Measurements from ENCODE around the gene HNRNPUL1. TPM values are rescaled to one million over a fixed set of nuclear protein-coding genes. Genes with fewer than 3 reads are reported as not detected.

Gene HNRNPUL1
- 10 to 100 TPM; 64.3 to 99.3 TPM for total RNA-seq
- polyA plus RNA-seq (ENCODE audit: insufficient read length in 2 of 2): 100 to 1,000 TPM; 172 to 190 TPM
- long read RNA-seq, donor 1, transcript HNRNPUL1-204 (15 exons, 3,555 nt): major isoform, 5 of 90 reads
- long read RNA-seq, donor 1, partial matches to known transcripts: 79 of 90 reads
- long read RNA-seq, donor 1, other reads (novel, unspliced or antisense): 0 of 90 reads
- long read RNA-seq, donor 2, partial matches to known transcripts: 79 of 80 reads
- long read RNA-seq, donor 2, other reads (novel, unspliced or antisense): 0 of 80 reads
- long read RNA-seq, donor 3, partial matches to known transcripts: 112 of 112 reads
- long read RNA-seq, donor 3, other reads (novel, unspliced or antisense): 0 of 112 reads
- long read RNA-seq, donor 4, transcript HNRNPUL1-204 (15 exons, 3,555 nt): major isoform, 8 of 135 reads
- long read RNA-seq, donor 4, partial matches to known transcripts: 122 of 135 reads
- long read RNA-seq, donor 4, other reads (novel, unspliced or antisense): 0 of 135 reads

GRCh38 chr19:41263850-41264580, at the start of gene HNRNPUL1:
Gene HNRNPUL1 (plus strand): TSS chr19:41264372. CDS start chr19:41264504, 132 bp downstream.
- Histone ChIP-seq H3K4me3 (ENCODE audit: low read depth, low read length) (peak within 1 kb of the TSS; percentile 83), H3K4me1 (ENCODE audit: control insufficient read depth, insufficient read depth, low read length) (peaks cover 34% of the 10 kb centered on the region), H3K9me3 (ENCODE audit: control insufficient read depth, insufficient read depth, low read length) (no peaks in the 10 kb centered on the region), H3K27me3 (ENCODE audit: control insufficient read depth, insufficient read depth, low read length) (no peaks in the 10 kb centered on the region), H3K27ac (ENCODE audit: low read depth, low read length) (peak within 1 kb of the TSS; percentile 100), H3K36me3 (ENCODE audit: control insufficient read depth, insufficient read depth, low read length) (peaks cover 21% of the 10 kb centered on the region)
- peak; percentile 100 for DNase-seq (ENCODE audit: low read depth in 4 of 6, low spot score in 6 of 6)
- 0% methylated on average over 54 of the region's 55 CpGs for WGBS (ENCODE audit: insufficient coverage)

GRCh38 chr19:41217741-41218140, 46.4 kb upstream of the HNRNPUL1 start:
- Histone ChIP-seq H3K4me1 (ENCODE audit: control insufficient read depth, insufficient read depth, low read length) (peaks cover 41% of the 10 kb centered on the region), H3K4me3 (ENCODE audit: low read depth, low read length) (no peak overlapping the region), H3K27me3 (ENCODE audit: control insufficient read depth, insufficient read depth, low read length) (peaks cover 5% of the 10 kb centered on the region), H3K27ac (ENCODE audit: low read depth, low read length) (no peak overlapping the region), H3K9me3 (ENCODE audit: control insufficient read depth, insufficient read depth, low read length) (no peaks in the 10 kb centered on the region), H3K36me3 (ENCODE audit: control insufficient read depth, insufficient read depth, low read length) (peaks cover 10% of the 10 kb centered on the region)
- no peak for DNase-seq (ENCODE audit: low read depth in 4 of 6, low spot score in 6 of 6)
- 72% methylated on average over 6 of the region's 7 CpGs for WGBS (ENCODE audit: insufficient coverage)

DNA sequence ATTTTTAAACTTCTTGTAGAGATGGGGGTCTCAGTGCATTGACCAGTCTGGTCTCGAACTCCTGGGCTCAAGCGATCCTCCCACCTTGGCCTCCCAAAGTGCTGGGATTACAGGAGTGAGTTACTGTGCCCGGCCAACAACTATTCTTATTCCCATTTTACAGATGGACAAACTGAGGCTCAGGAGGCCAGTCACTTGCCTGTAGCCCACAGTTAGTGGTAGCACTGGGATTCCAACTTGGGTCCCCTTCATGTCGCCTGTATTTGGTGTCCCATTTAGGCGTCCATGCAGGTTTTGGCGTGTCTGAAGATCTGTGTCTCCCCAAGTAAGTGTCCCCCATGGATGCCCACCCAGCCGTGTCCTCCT, 45.9 kb upstream of the HNRNPUL1 start:
- no peak overlapping the region for H3K4me3 ChIP-seq (ENCODE audit: low read depth, low read length)
- H3K27ac ChIP-seq (ENCODE audit: low read depth, low read length): peak overlapping the region; percentile 72
- no peaks in the 10 kb centered on the region for H3K9me3 ChIP-seq (ENCODE audit: control insufficient read depth, insufficient read depth, low read length)
- 57% methylated on average over 5 of the region's 7 CpGs for WGBS (ENCODE audit: insufficient coverage)
- no peak for DNase-seq (ENCODE audit: low read depth in 4 of 6, low spot score in 6 of 6)
- H3K36me3 ChIP-seq (ENCODE audit: control insufficient read depth, insufficient read depth, low read length): peaks cover 10% of the 10 kb centered on the region
- H3K4me1 ChIP-seq (ENCODE audit: control insufficient read depth, insufficient read depth, low read length): peaks cover 41% of the 10 kb centered on the region
- H3K27me3 ChIP-seq (ENCODE audit: control insufficient read depth, insufficient read depth, low read length): peaks cover 5% of the 10 kb centered on the region

GRCh38 chr19:41218615-41219507, 45.3 kb upstream of the HNRNPUL1 start, which contains the start of gene AXL:
Gene AXL (plus strand): TSS chr19:41219223. CDS start chr19:41219393, 170 bp downstream.
- peak within 1 kb of the TSS; percentile 71 for H3K4me3 ChIP-seq (ENCODE audit: low read depth, low read length)
- peaks cover 5% of the 10 kb centered on the region for H3K27me3 ChIP-seq (ENCODE audit: control insufficient read depth, insufficient read depth, low read length)
- no peaks in the 10 kb centered on the region for H3K9me3 ChIP-seq (ENCODE audit: control insufficient read depth, insufficient read depth, low read length)
- DNase-seq (ENCODE audit: low read depth in 4 of 6, low spot score in 6 of 6): peak in 5 of 6 donors; percentile 48 to 91 (median 67)
- 4% methylated on average over 30 of the region's 32 CpGs for WGBS (ENCODE audit: insufficient coverage)
- peaks cover 14% of the 10 kb centered on the region for H3K36me3 ChIP-seq (ENCODE audit: control insufficient read depth, insufficient read depth, low read length)
- H3K4me1 ChIP-seq (ENCODE audit: control insufficient read depth, insufficient read depth, low read length): peaks cover 41% of the 10 kb centered on the region
- H3K27ac ChIP-seq (ENCODE audit: low read depth, low read length): peak within 1 kb of the TSS; percentile 72

- peak overlapping the region; percentile 72 for H3K27ac ChIP-seq (ENCODE audit: low read depth, low read length)
- peak overlapping the region; percentile 71 for H3K4me3 ChIP-seq (ENCODE audit: low read depth, low read length)
- H3K36me3 ChIP-seq (ENCODE audit: control insufficient read depth, insufficient read depth, low read length): peaks cover 14% of the 10 kb centered on the region
- H3K9me3 ChIP-seq (ENCODE audit: control insufficient read depth, insufficient read depth, low read length): no peaks in the 10 kb centered on the region
- no peak for DNase-seq (ENCODE audit: low read depth in 4 of 6, low spot score in 6 of 6)
- peaks cover 5% of the 10 kb centered on the region for H3K27me3 ChIP-seq (ENCODE audit: control insufficient read depth, insufficient read depth, low read length)
- 42% methylated on average over 11 of the region's 16 CpGs for WGBS (ENCODE audit: insufficient coverage)
- peaks cover 41% of the 10 kb centered on the region for H3K4me1 ChIP-seq (ENCODE audit: control insufficient read depth, insufficient read depth, low read length)
Observed at GRCh38 chr19:41219924-41220567, 44.1 kb upstream of the HNRNPUL1 start.

GRCh38 chr19:41220811-41221210, 43.4 kb upstream of the HNRNPUL1 start:
- peaks cover 5% of the 10 kb centered on the region for H3K27me3 ChIP-seq (ENCODE audit: control insufficient read depth, insufficient read depth, low read length)
- no peak overlapping the region for H3K27ac ChIP-seq (ENCODE audit: low read depth, low read length)
- H3K4me3 ChIP-seq (ENCODE audit: low read depth, low read length): peak overlapping the region; percentile 71
- H3K36me3 ChIP-seq (ENCODE audit: control insufficient read depth, insufficient read depth, low read length): peaks cover 14% of the 10 kb centered on the region
- DNase-seq (ENCODE audit: low read depth in 4 of 6, low spot score in 6 of 6): no peak
- 70% methylated on average over 7 of the region's 9 CpGs for WGBS (ENCODE audit: insufficient coverage)
- peaks cover 43% of the 10 kb centered on the region for H3K4me1 ChIP-seq (ENCODE audit: control insufficient read depth, insufficient read depth, low read length)
- H3K9me3 ChIP-seq (ENCODE audit: control insufficient read depth, insufficient read depth, low read length): no peaks in the 10 kb centered on the region

DNA sequence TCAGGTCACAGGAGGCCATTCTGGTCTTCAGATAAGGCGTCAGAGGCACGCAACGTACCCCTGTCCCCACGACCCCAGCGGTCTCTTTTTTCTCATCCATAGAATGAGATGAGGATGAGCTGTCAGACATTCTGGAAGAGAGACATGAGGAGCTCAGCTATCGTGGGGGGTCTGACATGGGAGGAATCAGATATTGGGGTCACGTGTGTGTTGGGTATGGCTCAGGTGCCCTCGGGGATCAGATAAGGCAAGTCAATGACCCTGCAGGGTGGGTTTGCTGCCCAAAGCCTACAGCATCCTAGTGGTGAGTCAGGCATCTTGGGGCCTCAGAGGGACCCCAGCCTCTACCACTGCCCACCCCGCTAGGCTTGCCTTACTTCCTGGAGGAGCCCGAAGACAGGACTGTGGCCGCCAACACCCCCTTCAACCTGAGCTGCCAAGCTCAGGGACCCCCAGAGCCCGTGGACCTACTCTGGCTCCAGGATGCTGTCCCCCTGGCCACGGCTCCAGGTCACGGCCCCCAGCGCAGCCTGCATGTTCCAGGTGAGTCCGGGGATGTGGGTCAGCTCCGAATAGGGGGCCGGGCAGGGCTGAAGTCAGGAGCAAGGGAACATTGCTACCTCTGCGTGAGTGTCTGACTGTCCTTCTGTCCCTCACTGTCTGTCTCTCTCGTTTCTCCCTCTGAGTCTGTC, 42.5 kb upstream of the HNRNPUL1 start:
- 91% methylated on average over 12 of the region's 20 CpGs for WGBS (ENCODE audit: insufficient coverage)

GRCh38 chr19:41222240-41222639, 41.9 kb upstream of the HNRNPUL1 start:
- peaks cover 14% of the 10 kb centered on the region for H3K36me3 ChIP-seq (ENCODE audit: control insufficient read depth, insufficient read depth, low read length)
- peaks cover 5% of the 10 kb centered on the region for H3K27me3 ChIP-seq (ENCODE audit: control insufficient read depth, insufficient read depth, low read length)
- H3K27ac ChIP-seq (ENCODE audit: low read depth, low read length): no peak overlapping the region
- no peaks in the 10 kb centered on the region for H3K9me3 ChIP-seq (ENCODE audit: control insufficient read depth, insufficient read depth, low read length)
- H3K4me1 ChIP-seq (ENCODE audit: control insufficient read depth, insufficient read depth, low read length): peaks cover 48% of the 10 kb centered on the region
- H3K4me3 ChIP-seq (ENCODE audit: low read depth, low read length): no peak overlapping the region
- WGBS (ENCODE audit: insufficient coverage): 41% methylated on average over 5 of the region's 10 CpGs
- no peak for DNase-seq (ENCODE audit: low read depth in 4 of 6, low spot score in 6 of 6)

More for the DNA sequence above, 42.5 kb upstream of the HNRNPUL1 start:
- no peak overlapping the region for H3K27ac ChIP-seq (ENCODE audit: low read depth, low read length)
- peaks cover 48% of the 10 kb centered on the region for H3K4me1 ChIP-seq (ENCODE audit: control insufficient read depth, insufficient read depth, low read length)
- peaks cover 14% of the 10 kb centered on the region for H3K36me3 ChIP-seq (ENCODE audit: control insufficient read depth, insufficient read depth, low read length)
- H3K4me3 ChIP-seq (ENCODE audit: low read depth, low read length): no peak overlapping the region
- no peak for DNase-seq (ENCODE audit: low read depth in 4 of 6, low spot score in 6 of 6)
- peaks cover 5% of the 10 kb centered on the region for H3K27me3 ChIP-seq (ENCODE audit: control insufficient read depth, insufficient read depth, low read length)
- no peaks in the 10 kb centered on the region for H3K9me3 ChIP-seq (ENCODE audit: control insufficient read depth, insufficient read depth, low read length)

Measured in spinal cord (tissue), 10 donors.